ENCODE measurements around the gene FGG. TPM values are rescaled to one million over a fixed set of nuclear protein-coding genes. Genes with fewer than 3 reads are reported as not detected.

FGG gene
- total and polyA plus RNA-seq, 2 of the 13 experiments (the other 11 are each of a cell fraction or from before 2014, with no cell fraction given), result 1,037 to 2,423 TPM

DNA sequence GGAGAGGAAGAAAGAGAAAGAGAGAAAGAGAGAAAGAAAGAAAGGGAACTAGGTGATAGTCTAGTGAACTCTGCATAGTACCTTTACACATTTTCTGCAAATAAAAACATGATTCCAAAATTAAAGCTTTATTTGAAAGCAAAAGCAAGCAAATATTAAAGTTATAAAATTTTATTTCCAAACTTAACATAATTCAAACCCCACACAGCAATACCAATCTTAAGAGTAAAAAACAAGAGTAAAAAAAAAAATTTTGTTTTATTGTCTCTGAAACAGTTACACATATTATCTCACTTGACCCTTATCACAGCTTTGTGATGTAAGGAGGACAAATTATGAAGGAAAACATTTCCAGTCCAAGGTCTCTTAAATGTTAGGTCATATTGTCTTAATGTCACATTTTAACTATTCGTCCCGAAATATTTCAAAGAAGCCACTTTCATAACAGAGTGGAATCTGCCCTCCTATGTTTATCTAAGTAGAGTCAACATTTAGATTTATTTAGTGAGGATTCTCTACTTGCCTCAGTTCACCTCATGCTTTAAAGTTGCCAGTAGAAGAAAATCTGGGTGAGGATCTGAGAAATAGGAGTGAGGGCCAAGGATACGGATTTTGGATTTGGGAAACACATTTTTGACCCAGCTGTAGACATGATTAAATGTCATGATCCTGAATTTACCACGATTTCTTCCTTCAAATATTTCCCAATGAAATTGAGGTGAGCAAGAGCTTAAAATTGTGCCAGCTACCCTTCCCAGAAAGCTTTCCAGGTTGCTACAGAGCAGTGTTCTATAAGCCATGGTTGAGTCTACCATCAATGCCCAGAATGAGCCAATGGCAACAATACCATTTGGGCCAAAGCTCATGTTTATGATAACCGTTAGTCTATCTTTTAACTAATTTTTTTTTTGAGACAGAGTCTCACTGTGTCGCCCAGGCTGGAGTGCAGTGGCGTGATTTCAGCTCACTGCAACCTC is 14.4 kb downstream of the FGG start (continued):
- TF ChIP-seq AFF4 (CRISPR knock-in tag; IDR thresholded peaks at IDR 0.05) (0 out of 2 replicates have a peak, but pooled peaks have one; percentile 31), ZNF10 (CRISPR knock-in tag; IDR thresholded peaks at IDR 0.05; ENCODE audit: borderline replicate concordance, low read depth) (no peak), ESRRA (CRISPR knock-in tag; IDR thresholded peaks at IDR 0.05; ENCODE audit: low read depth) (peak; percentile 41; the same call in 1 of the 2 replicates), ARNTL (CRISPR knock-in tag; IDR thresholded peaks at IDR 0.05) (peak; percentile 77), HOMEZ (CRISPR knock-in tag; IDR thresholded peaks at IDR 0.05; ENCODE audit: low read depth) (peak; percentile 85; the same call in 1 of the 2 replicates), TCF12 (IDR thresholded peaks at IDR 0.05) (no peak), TCF12 (CRISPR knock-in tag; IDR thresholded peaks at IDR 0.05) (peak; percentile 83), RARA (CRISPR knock-in tag; IDR thresholded peaks at IDR 0.05) (peak; percentile 99), MED1 (CRISPR knock-in tag; IDR thresholded peaks at IDR 0.05) (peak; percentile 98), ZBTB21 (CRISPR knock-in tag; IDR thresholded peaks at IDR 0.05) (peak; percentile 82), HOXD1 (CRISPR knock-in tag; IDR thresholded peaks at IDR 0.05) (peak; percentile 86), ZNF740 (CRISPR knock-in tag; IDR thresholded peaks at IDR 0.05) (no peak), NR2F1 (CRISPR knock-in tag; IDR thresholded peaks at IDR 0.05) (peak; percentile 80 to 91), CAMTA2 (CRISPR knock-in tag; IDR thresholded peaks at IDR 0.05; ENCODE audit: borderline replicate concordance) (no peak), ZBTB1 (CRISPR knock-in tag; IDR thresholded peaks at IDR 0.05; ENCODE audit: borderline replicate concordance) (no peak), FOXP1 (IDR thresholded peaks at IDR 0.05) (peak; percentile 31; the same call in 1 of the 2 replicates), FOXP1 (CRISPR knock-in tag; IDR thresholded peaks at IDR 0.05) (peak; percentile 93)
- TF ChIP-seq, protein P1, sequence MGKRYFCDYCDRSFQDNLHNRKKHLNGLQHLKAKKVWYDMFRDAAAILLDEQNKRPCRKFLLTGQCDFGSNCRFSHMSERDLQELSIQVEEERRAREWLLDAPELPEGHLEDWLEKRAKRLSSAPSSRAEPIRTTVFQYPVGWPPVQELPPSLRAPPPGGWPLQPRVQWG (CRISPR knock-in tag; IDR thresholded peaks at IDR 0.05; ENCODE audit: borderline replicate concordance, low read depth), result no peak
- TF ChIP-seq, protein P2, sequence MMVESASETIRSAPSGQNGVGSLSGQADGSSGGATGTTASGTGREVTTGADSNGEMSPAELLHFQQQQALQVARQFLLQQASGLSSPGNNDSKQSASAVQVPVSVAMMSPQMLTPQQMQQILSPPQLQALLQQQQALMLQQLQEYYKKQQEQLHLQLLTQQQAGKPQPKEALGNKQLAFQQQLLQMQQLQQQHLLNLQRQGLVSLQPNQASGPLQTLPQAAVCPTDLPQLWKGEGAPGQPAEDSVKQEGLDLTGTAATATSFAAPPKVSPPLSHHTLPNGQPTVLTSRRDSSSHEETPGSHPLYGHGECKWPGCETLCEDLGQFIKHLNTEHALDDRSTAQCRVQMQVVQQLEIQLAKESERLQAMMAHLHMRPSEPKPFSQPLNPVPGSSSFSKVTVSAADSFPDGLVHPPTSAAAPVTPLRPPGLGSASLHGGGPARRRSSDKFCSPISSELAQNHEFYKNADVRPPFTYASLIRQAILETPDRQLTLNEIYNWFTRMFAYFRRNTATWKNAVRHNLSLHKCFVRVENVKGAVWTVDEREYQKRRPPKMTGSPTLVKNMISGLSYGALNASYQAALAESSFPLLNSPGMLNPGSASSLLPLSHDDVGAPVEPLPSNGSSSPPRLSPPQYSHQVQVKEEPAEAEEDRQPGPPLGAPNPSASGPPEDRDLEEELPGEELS (CRISPR knock-in tag; IDR thresholded peaks at IDR 0.05), result peak; percentile 95

All from HepG2 (cell line).